A673 (cell line): ENCODE results near the gene ARCN1.

Experiments
- CTCF ChIP-seq: fragments of 300-800, 200-600 bp; sonication (generic); conservative IDR thresholded peaks from 2 replicates; pipeline ENCODE4 v1.5.1; 2017; ENCODE audit warnings: low read depth, mild to moderate bottlenecking, antibody characterized with exemption, low read length, moderate library complexity, mixed read lengths
- EZH2 ChIP-seq: fragments of 200-600 bp; sonication (generic); IDR thresholded peaks from 2 replicates; pipeline ENCODE4 v1.6.1; 2017; ENCODE audit warnings: borderline replicate concordance, low read depth, mild to moderate bottlenecking, mixed read lengths, antibody characterized with exemption, low read length; ENCODE audit not compliant: poor library complexity, severe bottlenecking

DNA sequence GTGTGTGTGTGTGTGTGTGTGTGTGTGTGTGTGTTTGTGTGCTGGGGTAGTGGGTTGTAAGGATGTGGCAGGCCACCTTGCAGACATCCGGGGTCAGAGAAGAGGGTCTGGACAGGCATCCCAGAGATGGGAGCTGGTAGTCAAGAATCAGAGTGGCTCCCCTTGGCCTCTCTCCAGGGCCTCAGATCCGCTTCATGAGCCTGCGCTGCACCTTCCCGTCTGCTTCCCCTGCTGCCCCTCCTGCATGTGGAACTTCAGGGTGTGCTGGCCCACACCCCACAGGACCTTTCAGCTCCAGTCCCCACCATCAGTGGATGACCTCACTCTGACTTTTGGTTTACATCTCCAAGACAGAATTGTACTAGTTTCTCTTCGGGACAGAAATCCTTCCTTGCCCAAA, 76.1 kb downstream of the ARCN1 start:
- TF ChIP-seq CTCF = no peak
- TF ChIP-seq EZH2 = no peak
